Airway epithelial cell (primary cell): Measurements from ENCODE around the gene FBXO24. TPM values are rescaled to one million over a fixed set of nuclear protein-coding genes. Genes with fewer than 3 reads are reported as not detected.

ENCODE experiments used
- total RNA-seq: library from RNA; depleted of rRNA; stranded (reverse); fragments of >200 nt; gene quantifications from 2 replicates; pipeline ENCODE4 v1.2.3, GENCODE V29; 2015

The FBXO24 gene
- total RNA-seq: 0.21 and 0.28 TPM in 2 replicates

GRCh38 chr7:100586266-100587025, at the start of gene FBXO24:
Gene FBXO24 (plus strand): TSS chr7:100586328. CDS start chr7:100586626, 298 bp downstream.

GRCh38 chr7:100538654-100539435, 47.3 kb upstream of the FBXO24 start, which contains the start of gene AGFG2:
Gene AGFG2 (plus strand): TSS chr7:100539203. CDS start chr7:100539347, 144 bp downstream.

GRCh38 chr7:100573691-100574361, 12.3 kb upstream of the FBXO24 start, which contains the start of gene SAP25:
Gene SAP25 (minus strand): TSS chr7:100573900. CDS start chr7:100573742, 158 bp downstream.

GRCh38 chr7:100585511-100586265, 440 bp upstream of the FBXO24 start, which contains the start of gene LRCH4:
Gene LRCH4 (minus strand): TSS chr7:100586129. CDS start chr7:100586100, 29 bp downstream.

GRCh38 chr7:100611983-100612729, 26.0 kb downstream of the FBXO24 start, which contains the start of gene MOSPD3:
Gene MOSPD3 (plus strand): TSS chr7:100612540. CDS start chr7:100612792, 252 bp downstream.

GRCh38 chr7:100641463-100641859, 55.3 kb downstream of the FBXO24 start, which contains the start of gene TFR2:
Gene TFR2 (minus strand): TSS chr7:100641552. CDS start chr7:100641509, 43 bp downstream.

Other genes with a start within 250 kb of the FBXO24 start
- 9.0 and 10.6 TPM in 2 replicates for gene PILRB, start 228.2 kb upstream of the FBXO24 start, total RNA-seq
- not detected in 2 replicates for gene PILRA, start 212.8 kb upstream of the FBXO24 start, total RNA-seq
- 2.5 and 6.3 TPM in 2 replicates for gene ZCWPW1, start 157.6 kb upstream of the FBXO24 start, total RNA-seq
- gene MEPCE, start 156.5 kb upstream of the FBXO24 start, total RNA-seq: 15.7 and 21.0 TPM in 2 replicates
- 35.0 and 37.2 TPM in 2 replicates for gene PPP1R35, start 149.8 kb upstream of the FBXO24 start, total RNA-seq
- gene SPACDR, start 122.1 kb upstream of the FBXO24 start, total RNA-seq: 0.14 TPM in 1 of 2 replicates, not detected in the other
- gene TSC22D4, start 107.1 kb upstream of the FBXO24 start, total RNA-seq: 32.3 and 45.8 TPM in 2 replicates
- gene NYAP1, start 102.4 kb upstream of the FBXO24 start, total RNA-seq: 0.65 and 2.1 TPM in 2 replicates
- gene AGFG2, start 47.1 kb upstream of the FBXO24 start, total RNA-seq: 11.7 and 13.3 TPM in 2 replicates
- gene SAP25, start 12.4 kb upstream of the FBXO24 start, total RNA-seq: 0.35 TPM in 1 of 2 replicates, not detected in the other
- gene LRCH4, start 199 bp upstream of the FBXO24 start, total RNA-seq: 23.6 and 41.6 TPM in 2 replicates
- gene PCOLCE, start 16.0 kb downstream of the FBXO24 start, total RNA-seq: 4.6 and 7.0 TPM in 2 replicates
- 17.2 and 21.1 TPM in 2 replicates for gene MOSPD3, start 26.2 kb downstream of the FBXO24 start, total RNA-seq
- 0.05 and 0.71 TPM in 2 replicates for gene TFR2, start 55.2 kb downstream of the FBXO24 start, total RNA-seq
- not detected in 2 replicates for gene ACTL6B, start 70.1 kb downstream of the FBXO24 start, total RNA-seq
- gene GNB2, start 87.4 kb downstream of the FBXO24 start, total RNA-seq: 255 and 264 TPM in 2 replicates
- gene GIGYF1, start 107.9 kb downstream of the FBXO24 start, total RNA-seq: 7.4 and 9.7 TPM in 2 replicates
- gene POP7, start 119.8 kb downstream of the FBXO24 start, total RNA-seq: 39.9 and 54.2 TPM in 2 replicates
- not detected in 2 replicates for gene EPO, start 134.1 kb downstream of the FBXO24 start, total RNA-seq
- gene ZAN, start 147.3 kb downstream of the FBXO24 start, total RNA-seq: not detected in 2 replicates
- 74.9 and 101 TPM in 2 replicates for gene EPHB4, start 241.2 kb downstream of the FBXO24 start, total RNA-seq